ENCODE measurements around the gene SPOCK1. TPM values are rescaled to one million over a fixed set of nuclear protein-coding genes. Genes with fewer than 3 reads are reported as not detected.

Gene SPOCK1
- total RNA-seq, 1 donor from 2014 or later, result 900 TPM

- H3K9me3 Mint-ChIP-seq (ENCODE audit: unreplicated experiment), result no peaks in the 10 kb centered on the region
- no peak for DNase-seq (ENCODE audit: extremely low spot score, unreplicated experiment)
- H3K27ac Mint-ChIP-seq (ENCODE audit: unreplicated experiment), result no peak overlapping the region
- TF ChIP-seq CTCF (IDR thresholded peaks at IDR 0.05), result no peak
- peaks cover 28% of the 10 kb centered on the region for H3K36me3 Mint-ChIP-seq (ENCODE audit: unreplicated experiment)
- H3K4me1 Mint-ChIP-seq (ENCODE audit: unreplicated experiment), result no peaks in the 10 kb centered on the region
- H3K4me3 Mint-ChIP-seq (ENCODE audit: unreplicated experiment), result no peak overlapping the region
- H3K27me3 Mint-ChIP-seq (ENCODE audit: unreplicated experiment), result no peaks in the 10 kb centered on the region
Measured at GRCh38 chr5:137115152-137115551, 384.0 kb downstream of the SPOCK1 start.

GRCh38 chr5:137114529-137114928 is 384.6 kb downstream of the SPOCK1 start:
- no peaks in the 10 kb centered on the region for H3K9me3 Mint-ChIP-seq (ENCODE audit: unreplicated experiment)
- no peak for TF ChIP-seq CTCF (IDR thresholded peaks at IDR 0.05)
- H3K27me3 Mint-ChIP-seq (ENCODE audit: unreplicated experiment), result no peaks in the 10 kb centered on the region
- no peak overlapping the region for H3K27ac Mint-ChIP-seq (ENCODE audit: unreplicated experiment)
- H3K4me3 Mint-ChIP-seq (ENCODE audit: unreplicated experiment), result no peak overlapping the region
- H3K36me3 Mint-ChIP-seq (ENCODE audit: unreplicated experiment), result peaks cover 33% of the 10 kb centered on the region
- no peaks in the 10 kb centered on the region for H3K4me1 Mint-ChIP-seq (ENCODE audit: unreplicated experiment)
- DNase-seq (ENCODE audit: extremely low spot score, unreplicated experiment), result no peak

GRCh38 chr5:137113939-137114338 is 385.2 kb downstream of the SPOCK1 start:
- Mint-ChIP-seq H3K9me3 (ENCODE audit: unreplicated experiment) (no peaks in the 10 kb centered on the region), H3K4me1 (ENCODE audit: unreplicated experiment) (no peaks in the 10 kb centered on the region), H3K27ac (ENCODE audit: unreplicated experiment) (no peak overlapping the region), H3K36me3 (ENCODE audit: unreplicated experiment) (peaks cover 31% of the 10 kb centered on the region), H3K4me3 (ENCODE audit: unreplicated experiment) (no peak overlapping the region), H3K27me3 (ENCODE audit: unreplicated experiment) (no peaks in the 10 kb centered on the region)
- no peak for DNase-seq (ENCODE audit: extremely low spot score, unreplicated experiment)
- TF ChIP-seq CTCF (IDR thresholded peaks at IDR 0.05), result no peak

- Mint-ChIP-seq H3K27ac (ENCODE audit: unreplicated experiment) (no peak overlapping the region), H3K27me3 (ENCODE audit: unreplicated experiment) (no peaks in the 10 kb centered on the region), H3K36me3 (ENCODE audit: unreplicated experiment) (peaks cover 31% of the 10 kb centered on the region), H3K4me1 (ENCODE audit: unreplicated experiment) (no peaks in the 10 kb centered on the region), H3K4me3 (ENCODE audit: unreplicated experiment) (no peak overlapping the region), H3K9me3 (ENCODE audit: unreplicated experiment) (no peaks in the 10 kb centered on the region)
- DNase-seq (ENCODE audit: extremely low spot score, unreplicated experiment), result no peak
- TF ChIP-seq CTCF (IDR thresholded peaks at IDR 0.05), result no peak
Measured at GRCh38 chr5:137113161-137113560, 386.0 kb downstream of the SPOCK1 start.

- Mint-ChIP-seq H3K9me3 (ENCODE audit: unreplicated experiment) (peaks cover 4% of the 10 kb centered on the region), H3K4me1 (ENCODE audit: unreplicated experiment) (no peaks in the 10 kb centered on the region), H3K36me3 (ENCODE audit: unreplicated experiment) (peaks cover 19% of the 10 kb centered on the region), H3K27ac (ENCODE audit: unreplicated experiment) (no peak overlapping the region), H3K4me3 (ENCODE audit: unreplicated experiment) (no peak overlapping the region), H3K27me3 (ENCODE audit: unreplicated experiment) (no peaks in the 10 kb centered on the region)
- no peak for DNase-seq (ENCODE audit: extremely low spot score, unreplicated experiment)
- TF ChIP-seq CTCF (IDR thresholded peaks at IDR 0.05), result no peak
Measured at GRCh38 chr5:137105351-137106035, 393.6 kb downstream of the SPOCK1 start.

Measured in osteocyte (in vitro differentiated cells).